Adrenal gland (tissue), 5 donors: ENCODE data around the gene DUSP18.

Experiments
- POLR2A ChIP-seq, 2 donors: fragments of 450-650 bp; IDR thresholded peaks; one replicate each; pipeline ENCODE4 v1.6.1; 2017; ENCODE audit warnings: antibody characterized with exemption in 2 of 2, mild to moderate bottlenecking in 2 of 2, moderate library complexity in 1 of 2
- TF ChIP-seq, protein P1 (sequence below), 6 experiments: fragments of 450-650 bp in 4 of 6; fragments of 200-600 bp in 2 of 6; sonication (generic) in 1 of 6; IDR thresholded peaks; 1 replicate in 5 of 6; 2 replicates in 1 of 6; pipeline versions ENCODE4 v1.5.1 to v1.8.0; 2016 to 2021; ENCODE audit warnings: antibody characterized with exemption in 6 of 6, mild to moderate bottlenecking in 2 of 6, moderate library complexity in 1 of 6
- donor health status: DM: no; HTN: no; CAD: no.

DNA sequence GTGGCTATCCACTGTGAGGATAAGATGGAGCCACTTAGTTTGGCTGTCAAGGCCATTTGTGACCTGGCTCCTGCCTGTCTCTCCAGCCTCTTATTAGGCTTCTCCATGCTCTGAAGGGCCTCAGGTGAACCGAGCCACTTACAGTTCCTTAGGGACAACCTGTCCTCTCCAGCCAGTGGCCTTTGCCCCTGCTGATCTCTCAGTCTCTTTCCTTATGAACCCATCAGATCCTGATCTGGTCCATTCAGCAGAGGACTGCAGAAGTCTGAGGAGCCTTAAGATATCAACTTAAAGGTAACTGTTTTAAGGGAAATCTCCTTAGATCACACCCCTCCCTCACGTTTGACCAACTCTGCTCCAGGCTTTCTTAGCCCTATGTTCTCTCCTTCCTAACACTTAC is 2.4 kb downstream of the DUSP18 start:
- no peak for TF ChIP-seq POLR2A (IDR thresholded peaks at IDR 0.05)
- TF ChIP-seq, protein P1, sequence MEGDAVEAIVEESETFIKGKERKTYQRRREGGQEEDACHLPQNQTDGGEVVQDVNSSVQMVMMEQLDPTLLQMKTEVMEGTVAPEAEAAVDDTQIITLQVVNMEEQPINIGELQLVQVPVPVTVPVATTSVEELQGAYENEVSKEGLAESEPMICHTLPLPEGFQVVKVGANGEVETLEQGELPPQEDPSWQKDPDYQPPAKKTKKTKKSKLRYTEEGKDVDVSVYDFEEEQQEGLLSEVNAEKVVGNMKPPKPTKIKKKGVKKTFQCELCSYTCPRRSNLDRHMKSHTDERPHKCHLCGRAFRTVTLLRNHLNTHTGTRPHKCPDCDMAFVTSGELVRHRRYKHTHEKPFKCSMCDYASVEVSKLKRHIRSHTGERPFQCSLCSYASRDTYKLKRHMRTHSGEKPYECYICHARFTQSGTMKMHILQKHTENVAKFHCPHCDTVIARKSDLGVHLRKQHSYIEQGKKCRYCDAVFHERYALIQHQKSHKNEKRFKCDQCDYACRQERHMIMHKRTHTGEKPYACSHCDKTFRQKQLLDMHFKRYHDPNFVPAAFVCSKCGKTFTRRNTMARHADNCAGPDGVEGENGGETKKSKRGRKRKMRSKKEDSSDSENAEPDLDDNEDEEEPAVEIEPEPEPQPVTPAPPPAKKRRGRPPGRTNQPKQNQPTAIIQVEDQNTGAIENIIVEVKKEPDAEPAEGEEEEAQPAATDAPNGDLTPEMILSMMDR (IDR thresholded peaks at IDR 0.05) = no peak
